Natural killer cell (primary cell): ENCODE data around the gene REXO5. TPM values are rescaled to one million over a fixed set of nuclear protein-coding genes. Genes with fewer than 3 reads are reported as not detected.

Experiments
- ATAC-seq, 3 donors: fragments of 150-1000 bp in 2 of 3; fragments of 200-7000 bp in 1 of 3; cut with Tn5 transposase; 1 replicate in 1 of 3; 2 replicates in 2 of 3; pipeline ENCODE4 v1.10.0; 2021; ENCODE audit warnings: mild to moderate bottlenecking in 2 of 3, moderate library complexity in 2 of 3
- DNase-seq, 2 donors: peaks; one replicate each; pipeline versions ENCODE4 v3.0.0 to v3.0.0-alpha.2; 2013 to 2021; ENCODE audit warnings: mixed read lengths in 1 of 2
- H3K27ac ChIP-seq: one replicate; pipeline ENCODE4 v1.5.1; 2013; ENCODE audit warnings: mild to moderate bottlenecking, low read length
- H3K27me3 ChIP-seq: one replicate; pipeline ENCODE4 v1.6.1; 2013; ENCODE audit warnings: low read length; ENCODE audit not compliant: control insufficient read depth, insufficient read depth
- H3K36me3 ChIP-seq: one replicate; pipeline ENCODE4 v1.6.1; 2013; ENCODE audit warnings: low read length; ENCODE audit not compliant: control insufficient read depth, insufficient read depth
- H3K4me1 ChIP-seq: one replicate; pipeline ENCODE4 v1.6.1; 2013; ENCODE audit warnings: low read length; ENCODE audit not compliant: control insufficient read depth, insufficient read depth
- H3K4me3 ChIP-seq: one replicate; pipeline ENCODE4 v1.5.1; 2013; ENCODE audit warnings: low read length
- H3K9me3 ChIP-seq: one replicate; pipeline ENCODE4 v1.6.1; 2013; ENCODE audit warnings: low read length; ENCODE audit not compliant: control insufficient read depth, insufficient read depth
- H3K27ac Mint-ChIP-seq, 2 donors: one replicate each; pipeline ENCODE4 v1.8.0; 2022; ENCODE audit warnings: mild to moderate bottlenecking in 2 of 2, mixed read lengths in 2 of 2, moderate library complexity in 1 of 2
- H3K27me3 Mint-ChIP-seq, 2 donors: one replicate each; pipeline ENCODE4 v1.8.0; 2022; ENCODE audit warnings: low read depth in 2 of 2, mixed read lengths in 2 of 2
- H3K36me3 Mint-ChIP-seq: one replicate; pipeline ENCODE4 v1.8.0; 2022; ENCODE audit warnings: mixed read lengths
- H3K4me1 Mint-ChIP-seq, 2 donors: one replicate each; pipeline ENCODE4 v1.8.0; 2022; ENCODE audit warnings: mixed read lengths in 2 of 2
- H3K4me3 Mint-ChIP-seq: one replicate; pipeline ENCODE4 v1.8.0; 2022; ENCODE audit warnings: mild to moderate bottlenecking, moderate library complexity, mixed read lengths
- H3K9me3 Mint-ChIP-seq, 2 donors: one replicate each; pipeline ENCODE4 v1.8.0; 2022; ENCODE audit warnings: mixed read lengths in 2 of 2
- CTCF ChIP-seq: fragments of 200-600 bp; IDR thresholded peaks from one replicate; pipeline ENCODE4 v1.8.0; 2022; ENCODE audit warnings: antibody characterized with exemption
- WGBS: methylation state at CpG from one replicate; pipeline ENCODE4 v1.1.7; 2013; ENCODE audit warnings: missing lambda C conversion rate; ENCODE audit not compliant: insufficient coverage; 5-methylcytosine and 5-hydroxymethylcytosine counted together
- intact Hi-C: fragments of 100-400 bp; cut with micrococcal nuclease; formaldehyde crosslinking; loops from one replicate; pipeline ENCODE4 v1.14.2; 2022
- total RNA-seq, 4 donors: library from RNA; stranded (reverse); fragments of 120-200 nt in 1 of 4; gene quantifications; one replicate each; pipeline versions ENCODE4 v1.2.3 to v1.2.4, GENCODE V29; 2013 to 2022

REXO5 gene
- total RNA-seq, 3 donors from 2014 or later (not counting 1 experiment from before 2014, with no cell fraction given) = 1.5 to 6.0 (median 1.7) TPM

GRCh38 chr16:20826039-20826566 is 19.8 kb downstream of the REXO5 start:
- H3K36me3 ChIP-seq = no peaks in the 10 kb centered on the region
- peak in 1 of 3 donors; percentile 56 for ATAC-seq
- no peaks in the 10 kb centered on the region for H3K9me3 Mint-ChIP-seq
- peaks cover 0 to 7% of the 10 kb centered on the region in 2 donors for H3K4me1 Mint-ChIP-seq
- H3K27ac Mint-ChIP-seq = no peak overlapping the region
- no peaks in the 10 kb centered on the region for H3K9me3 ChIP-seq
- intact Hi-C loops = no loop called here
- no peaks in the 10 kb centered on the region for H3K27me3 ChIP-seq
- no peaks in the 10 kb centered on the region for H3K27me3 Mint-ChIP-seq
- no peak for TF ChIP-seq CTCF
- H3K4me1 ChIP-seq = no peaks in the 10 kb centered on the region
- no peak overlapping the region for H3K4me3 ChIP-seq
- H3K27ac ChIP-seq = no peak overlapping the region
- DNase-seq = no peak
- 86% methylated on average over 3 of the region's 3 CpGs for WGBS
- H3K36me3 Mint-ChIP-seq = no peaks in the 10 kb centered on the region
- no peak overlapping the region for H3K4me3 Mint-ChIP-seq

- Histone ChIP-seq H3K9me3 (no peaks in the 10 kb centered on the region), H3K27me3 (no peaks in the 10 kb centered on the region), H3K4me3 (no peak overlapping the region), H3K4me1 (no peaks in the 10 kb centered on the region), H3K27ac (no peak overlapping the region), H3K36me3 (no peaks in the 10 kb centered on the region)
- 100% methylated on average over 1 of the region's 1 CpG for WGBS
- ATAC-seq = no peak
- Mint-ChIP-seq H3K27me3 (no peaks in the 10 kb centered on the region), H3K36me3 (no peaks in the 10 kb centered on the region), H3K4me3 (no peak overlapping the region), H3K4me1 (no peaks in the 10 kb centered on the region), H3K27ac (no peak overlapping the region), H3K9me3 (peaks cover 0 to 2% of the 10 kb centered on the region in 2 donors)
- TF ChIP-seq CTCF = no peak
- intact Hi-C loops = no loop called here
- no peak for DNase-seq
These were observed 23.2 kb downstream of the REXO5 start for GRCh38 chr16:20829536-20829935.

GRCh38 chr16:20830372-20830771 is 24.0 kb downstream of the REXO5 start:
- WGBS = 100% methylated on average over 1 of the region's 1 CpG
- H3K36me3 Mint-ChIP-seq = no peaks in the 10 kb centered on the region
- intact Hi-C loops = no loop called here
- no peaks in the 10 kb centered on the region for H3K27me3 Mint-ChIP-seq
- no peak for DNase-seq
- H3K4me3 ChIP-seq = no peak overlapping the region
- ATAC-seq = no peak
- H3K4me1 ChIP-seq = no peaks in the 10 kb centered on the region
- TF ChIP-seq CTCF = no peak
- H3K27ac ChIP-seq = no peak overlapping the region
- no peak overlapping the region for H3K27ac Mint-ChIP-seq
- no peak overlapping the region for H3K4me3 Mint-ChIP-seq
- no peaks in the 10 kb centered on the region for H3K4me1 Mint-ChIP-seq
- H3K36me3 ChIP-seq = no peaks in the 10 kb centered on the region
- no peaks in the 10 kb centered on the region for H3K27me3 ChIP-seq
- no peaks in the 10 kb centered on the region for H3K9me3 ChIP-seq
- peaks cover 0 to 5% of the 10 kb centered on the region in 2 donors for H3K9me3 Mint-ChIP-seq

GRCh38 chr16:20833086-20833485 is 26.8 kb downstream of the REXO5 start:
- H3K4me1 Mint-ChIP-seq = no peaks in the 10 kb centered on the region
- H3K27me3 ChIP-seq = no peaks in the 10 kb centered on the region
- WGBS = no CpG with 5 or more reads among the region's 2 CpGs
- no peak for TF ChIP-seq CTCF
- ATAC-seq = no peak
- no peak for DNase-seq
- H3K9me3 Mint-ChIP-seq = peaks cover 0 to 5% of the 10 kb centered on the region in 2 donors
- H3K9me3 ChIP-seq = no peaks in the 10 kb centered on the region
- no peak overlapping the region for H3K27ac Mint-ChIP-seq
- H3K27ac ChIP-seq = no peak overlapping the region
- intact Hi-C loops = no loop called here
- no peaks in the 10 kb centered on the region for H3K36me3 ChIP-seq
- no peaks in the 10 kb centered on the region for H3K27me3 Mint-ChIP-seq
- peaks cover 6% of the 10 kb centered on the region for H3K36me3 Mint-ChIP-seq
- no peak overlapping the region for H3K4me3 Mint-ChIP-seq
- H3K4me1 ChIP-seq = no peaks in the 10 kb centered on the region
- no peak overlapping the region for H3K4me3 ChIP-seq
